KOPT-K1 (cell line): ENCODE measurements around the gene ZNRD2.

ENCODE experiments used
- H3K27ac ChIP-seq: fragments of 200-600 bp; sonication (generic); 2 replicates; pipeline ENCODE4 v1.5.1; 2016; ENCODE audit warnings: antibody characterized with exemption, mild to moderate bottlenecking, low read depth, low read length; ENCODE audit not compliant: poor library complexity, severe bottlenecking
- H3K36me3 ChIP-seq: fragments of 200-600 bp; sonication (generic); 2 replicates; pipeline ENCODE4 v1.5.1; 2017; ENCODE audit warnings: antibody characterized with exemption, mild to moderate bottlenecking, low read length, moderate library complexity; ENCODE audit not compliant: insufficient read depth
- H3K9me3 ChIP-seq: fragments of 200-600 bp; sonication (generic); 2 replicates; pipeline ENCODE4 v1.5.1; 2017; ENCODE audit warnings: antibody characterized with exemption, low read length, mild to moderate bottlenecking; ENCODE audit not compliant: insufficient read depth, poor library complexity, severe bottlenecking

Gene ZNRD2

GRCh38 chr11:65595131-65595530, 24.9 kb downstream of the ZNRD2 start:
- H3K36me3 ChIP-seq = peaks cover 61% of the 10 kb centered on the region
- H3K27ac ChIP-seq = no peak overlapping the region

DNA sequence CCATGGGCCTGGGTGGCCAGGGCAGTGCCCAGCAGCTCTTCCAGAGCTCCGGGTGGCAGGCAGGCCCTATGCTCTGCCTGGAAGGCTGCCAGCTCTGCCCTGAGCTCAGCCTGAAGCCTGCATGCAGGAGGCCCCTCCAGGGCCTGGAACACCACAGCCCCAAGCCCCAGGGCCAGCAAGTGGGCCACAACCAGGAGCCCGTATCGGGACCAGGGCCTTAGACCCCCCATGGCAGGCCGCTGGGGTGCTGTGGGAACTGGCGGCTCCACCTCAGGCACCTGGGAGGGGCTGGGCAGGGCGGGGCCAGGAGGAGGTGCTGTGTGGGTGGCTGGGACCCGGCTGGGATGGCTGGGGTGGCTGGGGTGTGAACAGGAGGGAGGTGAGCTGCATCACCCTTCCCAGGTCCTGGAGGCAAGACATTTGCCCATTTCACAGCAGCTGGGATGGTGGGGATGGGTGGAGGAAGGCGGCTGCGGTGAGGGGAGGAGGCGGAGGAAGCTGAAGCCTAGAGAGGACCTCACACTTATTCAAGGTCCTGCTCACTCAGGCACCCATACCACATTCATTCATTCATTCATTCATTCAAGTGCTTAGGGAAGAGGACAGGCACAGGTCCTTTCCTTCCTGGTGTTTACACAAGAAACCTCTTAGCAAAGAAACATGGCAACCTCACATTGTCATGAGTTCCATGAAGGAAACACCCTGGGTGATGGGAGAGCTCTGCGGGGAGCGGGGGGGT, 25.4 kb downstream of the ZNRD2 start, which contains the start of gene KCNK7:
KCNK7 (minus strand) TSS at position 258 of the 739 bp plus-strand sequence; CDS start at position 230, 28 bp downstream.
- no peak within 1 kb of the TSS for H3K27ac ChIP-seq

More at GRCh38 chr11:65595131-65595530, 24.9 kb downstream of the ZNRD2 start:
- H3K9me3 ChIP-seq = no peaks in the 10 kb centered on the region

GRCh38 chr11:65596520-65596919, 26.2 kb downstream of the ZNRD2 start:
- Histone ChIP-seq H3K36me3 (peaks cover 48% of the 10 kb centered on the region), H3K9me3 (no peaks in the 10 kb centered on the region), H3K27ac (no peak overlapping the region)

More for the DNA sequence above, 25.4 kb downstream of the ZNRD2 start, which contains the start of gene KCNK7:
- Histone ChIP-seq H3K9me3 (no peaks in the 10 kb centered on the region), H3K36me3 (peaks cover 55% of the 10 kb centered on the region)

DNA sequence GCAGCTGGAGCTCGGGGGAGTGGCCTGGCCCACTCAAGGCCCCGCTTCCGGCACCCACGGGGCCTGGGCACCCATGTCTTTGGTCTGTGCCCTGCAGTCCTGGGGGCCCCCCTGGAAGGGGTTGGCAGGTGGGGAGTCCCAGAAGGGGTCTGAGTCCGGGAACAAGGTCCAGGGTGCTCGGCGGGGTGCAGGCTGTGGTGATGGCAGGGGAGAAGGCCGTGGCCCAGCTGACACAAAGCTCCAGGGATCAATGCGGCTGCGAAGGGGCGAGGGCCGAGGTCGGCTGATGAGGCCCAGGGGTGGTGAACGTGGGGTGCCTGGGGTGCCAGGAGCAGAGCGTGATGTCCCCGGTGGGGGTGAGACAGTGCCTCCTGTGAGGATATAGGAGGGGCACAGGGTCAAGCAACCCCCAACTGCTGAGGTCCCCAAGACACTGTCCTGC, 28.0 kb downstream of the ZNRD2 start:
- Histone ChIP-seq H3K9me3 (no peaks in the 10 kb centered on the region), H3K27ac (no peak overlapping the region), H3K36me3 (peaks cover 40% of the 10 kb centered on the region)

DNA sequence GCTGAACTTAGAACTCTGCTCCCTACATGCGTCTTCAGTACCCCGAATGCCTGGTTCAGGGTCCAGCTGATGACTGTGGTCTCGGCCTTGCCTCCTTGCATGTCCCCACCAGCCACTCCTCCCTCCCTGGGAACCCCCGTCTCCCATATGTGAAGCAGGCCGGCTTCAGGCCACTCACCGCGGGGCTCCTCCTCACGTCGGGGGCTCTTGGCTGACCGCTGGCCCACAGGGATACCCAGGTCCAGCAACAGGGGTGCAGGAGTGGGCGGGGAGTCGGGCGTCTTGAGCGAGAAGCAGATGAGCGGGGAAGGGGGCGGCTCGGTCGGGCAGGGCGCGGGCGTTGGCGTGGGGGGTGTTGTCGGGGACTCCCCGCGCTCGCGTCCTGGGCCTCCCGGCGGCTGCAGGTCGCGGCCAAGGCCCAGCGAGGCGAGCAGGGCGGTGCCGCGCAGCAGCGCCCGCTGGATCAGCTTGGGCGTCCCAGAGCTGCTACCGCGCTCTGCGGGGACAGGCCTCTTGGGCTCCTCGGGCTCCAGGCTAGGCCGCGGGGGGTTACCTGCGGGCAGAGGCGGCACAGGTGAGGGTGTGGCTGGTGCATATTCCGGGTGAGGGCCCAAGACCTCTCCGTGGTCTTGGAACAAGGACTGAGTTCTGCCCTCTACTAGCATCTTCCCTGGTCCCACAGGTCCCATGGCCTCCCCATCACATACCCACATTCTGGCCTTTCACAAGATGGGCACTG, 29.1 kb downstream of the ZNRD2 start:
- Histone ChIP-seq H3K36me3 (peaks cover 45% of the 10 kb centered on the region), H3K27ac (no peak overlapping the region), H3K9me3 (no peaks in the 10 kb centered on the region)

GRCh38 chr11:65599955-65600246, 29.6 kb downstream of the ZNRD2 start:
- no peak overlapping the region for H3K27ac ChIP-seq
- peaks cover 50% of the 10 kb centered on the region for H3K36me3 ChIP-seq
- H3K9me3 ChIP-seq = no peaks in the 10 kb centered on the region

GRCh38 chr11:65604258-65604657, 34.0 kb downstream of the ZNRD2 start:
- no peaks in the 10 kb centered on the region for H3K9me3 ChIP-seq
- peaks cover 73% of the 10 kb centered on the region for H3K36me3 ChIP-seq
- H3K27ac ChIP-seq = no peak overlapping the region

- no peak overlapping the region for H3K27ac ChIP-seq
Measured at GRCh38 chr11:65606876-65607613, 36.8 kb downstream of the ZNRD2 start.

DNA sequence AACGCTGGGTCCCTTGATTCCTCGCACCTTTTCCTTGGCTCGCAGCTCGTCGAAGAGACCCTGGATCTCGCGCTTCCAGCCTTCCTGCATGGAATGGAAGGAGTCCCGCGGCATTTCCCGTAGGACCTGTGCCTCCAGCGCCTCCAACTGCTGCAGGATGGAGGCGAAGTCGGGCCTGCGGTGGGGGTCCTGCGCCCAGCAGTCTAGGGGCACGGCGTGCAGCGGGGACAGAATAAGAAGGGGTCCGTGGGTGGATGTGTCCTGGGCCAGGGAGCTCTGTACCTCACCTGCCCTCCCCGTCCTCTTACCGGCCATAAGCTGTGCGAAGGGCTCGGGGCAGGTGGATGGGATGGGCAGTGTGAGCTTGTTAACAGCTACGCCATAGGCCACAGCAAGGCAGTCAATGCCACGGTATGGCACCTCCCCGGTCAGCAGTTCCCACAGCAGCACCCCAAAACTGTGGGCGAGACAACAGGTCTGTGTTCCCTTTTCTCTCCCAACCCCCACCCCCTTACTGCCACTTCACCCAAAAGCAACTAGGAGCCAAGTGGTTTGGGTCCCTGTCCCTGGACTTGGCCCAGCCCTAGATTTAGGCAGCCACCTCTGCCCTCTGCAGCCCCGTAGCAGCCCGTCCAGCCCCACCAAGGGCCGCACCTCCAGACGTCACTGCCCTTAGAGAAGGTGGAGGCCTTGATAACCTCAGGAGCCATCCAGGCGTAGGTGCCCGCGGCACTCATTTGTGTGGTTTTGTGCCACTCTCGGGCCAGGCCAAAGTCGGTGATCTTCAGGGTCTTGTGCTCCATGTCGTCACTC, 37.5 kb downstream of the ZNRD2 start:
- Histone ChIP-seq H3K9me3 (no peaks in the 10 kb centered on the region), H3K36me3 (peaks cover 99% of the 10 kb centered on the region)

More at GRCh38 chr11:65606876-65607613, 36.8 kb downstream of the ZNRD2 start:
- Histone ChIP-seq H3K36me3 (peaks cover 93% of the 10 kb centered on the region), H3K9me3 (no peaks in the 10 kb centered on the region)

GRCh38 chr11:65609229-65609628, 39.0 kb downstream of the ZNRD2 start:
- Histone ChIP-seq H3K36me3 (peaks cover 85% of the 10 kb centered on the region), H3K27ac (no peak overlapping the region)

More for the DNA sequence above, 37.5 kb downstream of the ZNRD2 start:
- H3K27ac ChIP-seq = no peak overlapping the region

DNA sequence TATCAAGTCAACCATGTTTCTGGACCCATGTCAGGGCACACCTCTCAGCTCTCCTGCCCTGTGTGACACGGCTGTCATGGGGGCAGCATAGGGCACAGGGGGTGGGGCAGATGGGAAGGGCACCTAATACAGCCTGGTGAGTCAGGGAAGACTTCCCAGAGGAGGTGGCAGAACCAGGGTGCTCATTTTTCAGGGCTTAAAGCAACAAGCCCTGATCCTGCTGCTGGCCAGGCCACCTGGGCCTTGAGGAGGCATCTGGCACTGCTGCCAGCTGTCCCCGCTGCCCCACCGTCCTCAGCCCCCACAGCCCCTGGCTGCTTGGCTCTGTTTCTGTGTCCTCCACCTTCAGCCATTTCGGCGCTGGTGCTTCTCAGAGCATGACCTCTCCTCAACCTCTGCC, 39.4 kb downstream of the ZNRD2 start:
- no peak overlapping the region for H3K27ac ChIP-seq
- H3K9me3 ChIP-seq = no peaks in the 10 kb centered on the region
- H3K36me3 ChIP-seq = peaks cover 80% of the 10 kb centered on the region

More at GRCh38 chr11:65609229-65609628, 39.0 kb downstream of the ZNRD2 start:
- no peaks in the 10 kb centered on the region for H3K9me3 ChIP-seq

GRCh38 chr11:65610404-65610803, 40.1 kb downstream of the ZNRD2 start:
- no peaks in the 10 kb centered on the region for H3K9me3 ChIP-seq
- H3K36me3 ChIP-seq = peaks cover 73% of the 10 kb centered on the region
- H3K27ac ChIP-seq = no peak overlapping the region

GRCh38 chr11:65611028-65611757, 40.9 kb downstream of the ZNRD2 start:
- Histone ChIP-seq H3K27ac (no peak overlapping the region), H3K9me3 (no peaks in the 10 kb centered on the region), H3K36me3 (peaks cover 65% of the 10 kb centered on the region)
